ENCODE results near the gene UBE2L6. TPM values are rescaled to one million over a fixed set of nuclear protein-coding genes. Genes with fewer than 3 reads are reported as not detected.

The UBE2L6 gene
- total RNA-seq: 100 to 1,000 TPM in 1 of 6 experiments, 10 to 100 TPM in 5; 36.6 to 124 (median 58.6) TPM
- long read RNA-seq, transcript UBE2L6-201 (4 exons, 1,354 nt): major isoform, 29 of 31 reads
- long read RNA-seq, partial matches to known transcripts: 1 of 31 reads
- long read RNA-seq, other reads (novel, unspliced or antisense): 0 of 31 reads

- intact Hi-C loops (cut with DNase I): loop anchor here in 1 of 2 donors (5.0 kb wide), 1 partner anchor 75 kb away; no protein-coding TSS in a partner anchor
- Histone ChIP-seq H3K27ac (peak within 1 kb of the TSS; percentile 81 to 84 (median 82)), H3K9me3 (no peaks in the 10 kb centered on the region), H3K4me3 (peak within 1 kb of the TSS; percentile 60 to 93 (median 75)), H3K36me3 (peaks cover 0 to 4% (median 0%) of the 10 kb centered on the region in 4 donors), H3K4me1 (peaks cover 0 to 29% (median 3%) of the 10 kb centered on the region in 4 donors), H3K27me3 (no peaks in the 10 kb centered on the region)
- 1% methylated on average over 20 of the region's 92 CpGs for WGBS (ENCODE audit: insufficient coverage, low coverage, low lambda C conversion rate, missing lambda C conversion rate)
- TF ChIP-seq CTCF (IDR thresholded peaks at IDR 0.05) (peak in 2 of 4 donors; percentile 88 to 89), POLR2A (IDR thresholded peaks at IDR 0.05) (peak; percentile 22)
- DNase-seq: peak; percentile 84 to 85 (median 85)
- ATAC-seq: peak; percentile 67 to 85 (median 83)
Observed at GRCh38 chr11:57567515-57568329, at the start of gene UBE2L6. Gene UBE2L6 (minus strand): TSS chr11:57567672. CDS start chr11:57567611, 61 bp downstream.

GRCh38 chr11:57616595-57616994 lies 49.1 kb upstream of the UBE2L6 start:
- 16% methylated on average over 3 of the region's 3 CpGs for WGBS (ENCODE audit: insufficient coverage, low coverage, low lambda C conversion rate, missing lambda C conversion rate)
- intact Hi-C loops (cut with DNase I): no loop called here

GRCh38 chr11:57615308-57615707 lies 47.8 kb upstream of the UBE2L6 start:
- H3K36me3 ChIP-seq: peaks cover 5 to 59% (median 36%) of the 10 kb centered on the region in 4 donors
- intact Hi-C loops (cut with DNase I): no loop called here

More at GRCh38 chr11:57616595-57616994, 49.1 kb upstream of the UBE2L6 start:
- DNase-seq: peak in 1 of 3 donors; percentile 78
- no peak for TF ChIP-seq CTCF (IDR thresholded peaks at IDR 0.05)
- TF ChIP-seq POLR2A (IDR thresholded peaks at IDR 0.05): no peak
- Histone ChIP-seq H3K4me3 (no peak overlapping the region), H3K9me3 (no peaks in the 10 kb centered on the region), H3K27ac (peak overlapping the region; percentile 47 to 79 (median 64)), H3K27me3 (no peaks in the 10 kb centered on the region), H3K36me3 (peaks cover 5 to 55% (median 31%) of the 10 kb centered on the region in 4 donors), H3K4me1 (peaks cover 0 to 65% (median 32%) of the 10 kb centered on the region in 4 donors)
- peak; percentile 73 to 87 (median 82) for ATAC-seq

GRCh38 chr11:57614234-57614772 lies 46.8 kb upstream of the UBE2L6 start:
- ATAC-seq (peak in 2 of 4 donors; percentile 1 to 13), DNase-seq (peak in 1 of 3 donors; percentile 55)
- Histone ChIP-seq H3K4me1 (peaks cover 0 to 81% (median 38%) of the 10 kb centered on the region in 4 donors), H3K4me3 (no peak overlapping the region), H3K9me3 (no peaks in the 10 kb centered on the region), H3K27ac (peak overlapping the region in 2 of 3 donors; percentile 64 to 79), H3K36me3 (peaks cover 8 to 69% (median 41%) of the 10 kb centered on the region in 4 donors), H3K27me3 (no peaks in the 10 kb centered on the region)
- intact Hi-C loops (cut with DNase I): no loop called here
- no peak for TF ChIP-seq POLR2A (IDR thresholded peaks at IDR 0.05)
- TF ChIP-seq CTCF (IDR thresholded peaks at IDR 0.05): no peak
- 82% methylated on average over 5 of the region's 10 CpGs for WGBS (ENCODE audit: insufficient coverage, low coverage, low lambda C conversion rate, missing lambda C conversion rate)

More at GRCh38 chr11:57615308-57615707, 47.8 kb upstream of the UBE2L6 start:
- no peak for TF ChIP-seq POLR2A (IDR thresholded peaks at IDR 0.05)
- WGBS (ENCODE audit: insufficient coverage, low coverage, low lambda C conversion rate, missing lambda C conversion rate): 29% methylated on average over 1 of the region's 1 CpG
- ATAC-seq (peak; percentile 23 to 70 (median 64)), DNase-seq (peak in 1 of 3 donors; percentile 58)
- Histone ChIP-seq H3K4me3 (no peak overlapping the region), H3K27me3 (no peaks in the 10 kb centered on the region), H3K9me3 (no peaks in the 10 kb centered on the region), H3K27ac (peak overlapping the region; percentile 47 to 79 (median 64)), H3K4me1 (peaks cover 0 to 77% (median 34%) of the 10 kb centered on the region in 4 donors)
